HG02610 (cell line): ENCODE measurements around the gene ABCA13.
"Not testable (repeated sequence)": the region's sequence is repeated elsewhere in the genome, so short reads cannot be mapped to it uniquely, and the experiment has no call there.

Source experiments
- ATAC-seq: cut with Tn5 transposase; IDR thresholded peaks from one replicate; pipeline ENCODE4 v1.9.1; 2021; ENCODE audit warnings: mild to moderate bottlenecking, moderate library complexity; ENCODE audit not compliant: unreplicated experiment

Gene ABCA13

GRCh38 chr7:48171202-48171601, at the start of gene ABCA13:
Gene ABCA13 (plus strand): TSS chr7:48171458. CDS start chr7:48171484, 26 bp downstream.
- no peak for ATAC-seq

- no peak for ATAC-seq
These were observed 45.2 kb upstream of the ABCA13 start for GRCh38 chr7:48126037-48126436.

GRCh38 chr7:48130658-48131108, 40.6 kb upstream of the ABCA13 start:
- peak; percentile 94 for ATAC-seq

- ATAC-seq = no peak
These were observed 38.5 kb upstream of the ABCA13 start for GRCh38 chr7:48132792-48133191.

GRCh38 chr7:48139459-48139858, 31.8 kb upstream of the ABCA13 start:
- no peak for ATAC-seq

GRCh38 chr7:48140001-48140681, 31.1 kb upstream of the ABCA13 start:
- no peak for ATAC-seq

- ATAC-seq = no peak
These were observed 29.7 kb upstream of the ABCA13 start for GRCh38 chr7:48141521-48141920.

GRCh38 chr7:48144291-48144768, 26.9 kb upstream of the ABCA13 start:
- ATAC-seq = no peak

GRCh38 chr7:48147078-48147591, 24.1 kb upstream of the ABCA13 start:
- no peak for ATAC-seq

GRCh38 chr7:48147690-48148089, 23.6 kb upstream of the ABCA13 start:
- not testable (repeated sequence) for ATAC-seq

GRCh38 chr7:48148311-48148710, 22.9 kb upstream of the ABCA13 start:
- no peak for ATAC-seq

GRCh38 chr7:48149058-48149457, 22.2 kb upstream of the ABCA13 start:
- no peak for ATAC-seq

- no peak for ATAC-seq
These were observed 21.2 kb upstream of the ABCA13 start for GRCh38 chr7:48150086-48150485.

GRCh38 chr7:48154792-48155413, 16.4 kb upstream of the ABCA13 start:
- ATAC-seq = no peak

- no peak for ATAC-seq
These were observed 12.9 kb upstream of the ABCA13 start for GRCh38 chr7:48158404-48158803.

- no peak for ATAC-seq
These were observed 9.7 kb upstream of the ABCA13 start for GRCh38 chr7:48161407-48162125.

GRCh38 chr7:48165157-48165556, 6.1 kb upstream of the ABCA13 start:
- ATAC-seq = no peak

- ATAC-seq = no peak
These were observed 3.1 kb upstream of the ABCA13 start for GRCh38 chr7:48168159-48168558.

- no peak for ATAC-seq
These were observed 752 bp upstream of the ABCA13 start for GRCh38 chr7:48170506-48170905.

- ATAC-seq = no peak
These were observed 2.1 kb downstream of the ABCA13 start for GRCh38 chr7:48173313-48173712.

- ATAC-seq = no peak
These were observed 2.6 kb downstream of the ABCA13 start for GRCh38 chr7:48173756-48174382.
